ENCODE results near the gene ESPL1. TPM values are rescaled to one million over a fixed set of nuclear protein-coding genes. Genes with fewer than 3 reads are reported as not detected.

Gene ESPL1
- total RNA-seq, 2 experiments from 2014 or later, result 60.8 to 66.9 TPM

GRCh38 chr12:53223389-53224060, 44.6 kb upstream of the ESPL1 start:
- no peaks in the 10 kb centered on the region for H3K27me3 Mint-ChIP-seq
- intact Hi-C loops (cut with DNase I, micrococcal nuclease), result no loop called here
- peak overlapping the region; percentile 74 for H3K27ac Mint-ChIP-seq
- peak; percentile 51 for DNase-seq
- ATAC-seq, result no peak
- H3K4me3 Mint-ChIP-seq, result peak overlapping the region; percentile 40
- H3K9me3 Mint-ChIP-seq (ENCODE audit: low read depth), result no peaks in the 10 kb centered on the region
- CTCF ChIA-PET, result interaction anchor here (0.6 to 2.7 kb wide), 4 partner anchors 9 to 76 kb away, joined by 3 to 9 read pairs (median 3); partner anchors contain the start of gene MYG1
- H3K4me1 Mint-ChIP-seq, result peaks cover 65% of the 10 kb centered on the region
- POLR2A ChIA-PET, result interaction anchor here (1.0 kb wide), 1 partner anchor 44 kb away, joined by 6 read pairs; the partner anchor contains the start of gene ESPL1
- H3K36me3 Mint-ChIP-seq (ENCODE audit: low read depth), result peaks cover 4% of the 10 kb centered on the region

- Mint-ChIP-seq H3K4me1 (peaks cover 65% of the 10 kb centered on the region), H3K36me3 (ENCODE audit: low read depth) (peaks cover 4% of the 10 kb centered on the region), H3K27me3 (no peaks in the 10 kb centered on the region), H3K4me3 (peak overlapping the region; percentile 40), H3K27ac (peak overlapping the region; percentile 74), H3K9me3 (ENCODE audit: low read depth) (no peaks in the 10 kb centered on the region)
- ChIA-PET CTCF (interaction anchor here (0.9 to 2.7 kb wide), 3 partner anchors 8 to 27 kb away, joined by 3 to 9 read pairs (median 6); no protein-coding TSS in a partner anchor), POLR2A (interaction anchor here (1.0 kb wide), 1 partner anchor 44 kb away, joined by 6 read pairs; the partner anchor contains the start of gene ESPL1)
- intact Hi-C loops (cut with DNase I, micrococcal nuclease), result no loop called here
- ATAC-seq (no peak), DNase-seq (peak; percentile 41)
These were observed 43.8 kb upstream of the ESPL1 start for GRCh38 chr12:53224061-53224896.

GRCh38 chr12:53224897-53225634, 43.0 kb upstream of the ESPL1 start:
- Mint-ChIP-seq H3K9me3 (ENCODE audit: low read depth) (no peaks in the 10 kb centered on the region), H3K36me3 (ENCODE audit: low read depth) (peaks cover 6% of the 10 kb centered on the region), H3K4me1 (peaks cover 68% of the 10 kb centered on the region), H3K4me3 (no peak overlapping the region), H3K27ac (peak overlapping the region; percentile 61), H3K27me3 (no peaks in the 10 kb centered on the region)
- ChIA-PET CTCF (interaction anchor here (0.7 to 2.7 kb wide), 6 partner anchors 9 to 127 kb away, joined by 3 to 9 read pairs (median 4); no protein-coding TSS in a partner anchor), POLR2A (no interaction called here)
- DNase-seq, result peak; percentile 43
- no peak for ATAC-seq
- intact Hi-C loops (cut with DNase I, micrococcal nuclease), result no loop called here

- Mint-ChIP-seq H3K9me3 (ENCODE audit: low read depth) (no peaks in the 10 kb centered on the region), H3K4me3 (no peak overlapping the region), H3K27me3 (no peaks in the 10 kb centered on the region), H3K4me1 (peaks cover 72% of the 10 kb centered on the region), H3K36me3 (ENCODE audit: low read depth) (peaks cover 6% of the 10 kb centered on the region), H3K27ac (peak overlapping the region; percentile 61)
- ATAC-seq (no peak), DNase-seq (no peak)
- intact Hi-C loops (cut with DNase I, micrococcal nuclease), result no loop called here
- ChIA-PET CTCF (interaction anchor here (0.6 to 1.4 kb wide), 7 partner anchors 9 to 126 kb away, joined by 3 to 6 read pairs (median 3); no protein-coding TSS in a partner anchor), POLR2A (interaction anchor here (0.6 kb wide), 2 partner anchors 10 to 44 kb away, joined by 3 read pairs; no protein-coding TSS in a partner anchor)
These were observed 42.3 kb upstream of the ESPL1 start for GRCh38 chr12:53225635-53226424.

- POLR2A ChIA-PET, result interaction anchor here (0.6 kb wide), 1 partner anchor 45 kb away, joined by 3 read pairs; no protein-coding TSS in a partner anchor
- H3K27ac Mint-ChIP-seq, result no peak overlapping the region
- no peak for DNase-seq
- H3K27me3 Mint-ChIP-seq, result no peaks in the 10 kb centered on the region
- intact Hi-C loops (cut with DNase I, micrococcal nuclease), result no loop called here
- H3K9me3 Mint-ChIP-seq (ENCODE audit: low read depth), result no peaks in the 10 kb centered on the region
- no peak overlapping the region for H3K4me3 Mint-ChIP-seq
- CTCF ChIA-PET, result no interaction called here
- peaks cover 6% of the 10 kb centered on the region for H3K36me3 Mint-ChIP-seq (ENCODE audit: low read depth)
- ATAC-seq, result no peak
- peaks cover 77% of the 10 kb centered on the region for H3K4me1 Mint-ChIP-seq
These were observed 41.3 kb upstream of the ESPL1 start for GRCh38 chr12:53226815-53227214.

- Mint-ChIP-seq H3K4me3 (no peak overlapping the region), H3K4me1 (peaks cover 73% of the 10 kb centered on the region), H3K9me3 (ENCODE audit: low read depth) (no peaks in the 10 kb centered on the region), H3K27me3 (no peaks in the 10 kb centered on the region), H3K36me3 (ENCODE audit: low read depth) (peaks cover 6% of the 10 kb centered on the region), H3K27ac (no peak overlapping the region)
- ChIA-PET CTCF (interaction anchor here (0.7 to 1.8 kb wide), 2 partner anchors 12 to 170 kb away, joined by 3 to 4 read pairs; no protein-coding TSS in a partner anchor), POLR2A (no interaction called here)
- ATAC-seq, result no peak
- intact Hi-C loops (cut with DNase I, micrococcal nuclease), result no loop called here
- no peak for DNase-seq
These were observed 40.8 kb upstream of the ESPL1 start for GRCh38 chr12:53227341-53227740.

- Mint-ChIP-seq H3K27ac (peak overlapping the region; percentile 12), H3K9me3 (ENCODE audit: low read depth) (no peaks in the 10 kb centered on the region), H3K36me3 (ENCODE audit: low read depth) (peaks cover 6% of the 10 kb centered on the region), H3K4me3 (no peak overlapping the region), H3K4me1 (peaks cover 73% of the 10 kb centered on the region), H3K27me3 (no peaks in the 10 kb centered on the region)
- DNase-seq (no peak), ATAC-seq (no peak)
- CTCF ChIA-PET, result interaction anchor here (0.6 to 1.8 kb wide), 4 partner anchors 9 to 170 kb away, joined by 3 to 4 read pairs (median 3); no protein-coding TSS in a partner anchor
- intact Hi-C loops (cut with DNase I, micrococcal nuclease), result no loop called here
- POLR2A ChIA-PET, result no interaction called here
These were observed 40.3 kb upstream of the ESPL1 start for GRCh38 chr12:53227836-53228235.

- CTCF ChIA-PET, result interaction anchor here (0.7 to 1.1 kb wide), 2 partner anchors 16 to 18 kb away, joined by 3 to 4 read pairs; no protein-coding TSS in a partner anchor
- POLR2A ChIA-PET, result interaction anchor here (0.6 kb wide), 1 partner anchor 9 kb away, joined by 3 read pairs; no protein-coding TSS in a partner anchor
- Mint-ChIP-seq H3K27ac (peak overlapping the region; percentile 8), H3K4me3 (no peak overlapping the region), H3K4me1 (peaks cover 72% of the 10 kb centered on the region), H3K9me3 (ENCODE audit: low read depth) (no peaks in the 10 kb centered on the region), H3K36me3 (ENCODE audit: low read depth) (peaks cover 6% of the 10 kb centered on the region), H3K27me3 (no peaks in the 10 kb centered on the region)
- no peak for DNase-seq
- intact Hi-C loops (cut with DNase I, micrococcal nuclease), result no loop called here
- ATAC-seq, result no peak
These were observed 38.6 kb upstream of the ESPL1 start for GRCh38 chr12:53229454-53229853.

- no peak overlapping the region for H3K4me3 Mint-ChIP-seq
- H3K36me3 Mint-ChIP-seq (ENCODE audit: low read depth), result peaks cover 6% of the 10 kb centered on the region
- H3K9me3 Mint-ChIP-seq (ENCODE audit: low read depth), result no peaks in the 10 kb centered on the region
- ATAC-seq, result no peak
- ChIA-PET POLR2A (no interaction called here), CTCF (interaction anchor here (0.7 to 1.1 kb wide), 4 partner anchors 17 to 78 kb away, joined by 3 to 6 read pairs (median 4); no protein-coding TSS in a partner anchor)
- H3K4me1 Mint-ChIP-seq, result peaks cover 69% of the 10 kb centered on the region
- no peak overlapping the region for H3K27ac Mint-ChIP-seq
- H3K27me3 Mint-ChIP-seq, result no peaks in the 10 kb centered on the region
- intact Hi-C loops (cut with DNase I, micrococcal nuclease), result no loop called here
- no peak for DNase-seq
These were observed 37.8 kb upstream of the ESPL1 start for GRCh38 chr12:53230108-53230845.

GRCh38 chr12:53231671-53231920, 36.5 kb upstream of the ESPL1 start:
- ChIA-PET CTCF (no interaction called here), POLR2A (no interaction called here)

More at GRCh38 chr12:53231671-53231920, 36.5 kb upstream of the ESPL1 start:
- Mint-ChIP-seq H3K36me3 (ENCODE audit: low read depth) (peaks cover 6% of the 10 kb centered on the region), H3K4me3 (peak overlapping the region; percentile 58), H3K27me3 (no peaks in the 10 kb centered on the region), H3K9me3 (ENCODE audit: low read depth) (no peaks in the 10 kb centered on the region), H3K4me1 (peaks cover 75% of the 10 kb centered on the region), H3K27ac (peak overlapping the region; percentile 19)
- DNase-seq, result no peak
- no peak for ATAC-seq
- intact Hi-C loops (cut with DNase I, micrococcal nuclease), result no loop called here

All from activated CD4-positive, alpha-beta T cell treated with anti-CD3 and anti-CD28 coated beads for 36 hours (primary cell).